ENCODE data around the gene CCT8L2. TPM values are rescaled to one million over a fixed set of nuclear protein-coding genes. Genes with fewer than 3 reads are reported as not detected.
"Not testable (repeated sequence)": the region's sequence is repeated elsewhere in the genome, so short reads cannot be mapped to it uniquely, and the experiment has no call there.

Gene CCT8L2
- total and polyA plus RNA-seq, 4 donors, result not detected

DNA sequence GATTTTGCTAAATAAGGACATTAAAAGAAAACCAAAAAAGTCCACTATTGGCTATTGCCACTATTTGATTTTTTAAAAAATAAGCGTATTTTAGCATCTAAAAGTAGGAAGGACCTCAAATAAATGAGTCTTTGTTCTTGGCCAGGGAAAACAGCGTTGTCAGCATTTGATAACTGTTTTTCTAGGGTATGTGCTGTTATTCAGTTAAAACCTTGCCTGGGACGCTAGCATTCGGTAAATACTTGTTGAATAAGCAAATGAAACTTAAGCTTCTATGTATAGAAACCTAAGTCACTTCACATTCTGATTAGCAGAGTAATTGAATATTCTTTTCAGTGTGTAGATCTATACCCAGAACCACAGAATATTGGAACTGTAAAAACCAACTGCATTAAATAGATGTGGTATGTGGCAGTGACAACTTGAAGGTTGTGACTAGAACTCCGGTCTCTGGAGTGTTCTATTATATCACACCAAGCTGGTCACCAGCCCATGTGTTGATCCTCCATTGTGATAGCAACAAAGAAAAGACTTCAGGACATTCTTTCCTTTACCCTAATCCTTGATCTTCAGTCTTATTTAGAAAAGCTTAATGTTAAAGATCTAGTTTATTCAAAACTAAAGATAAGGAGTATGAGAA lies 23.1 kb upstream of the CCT8L2 start:
- H3K4me1 ChIP-seq (ENCODE audit: control insufficient read depth in 4 of 4, insufficient read depth in 4 of 4, low read length in 3 of 4); H3K9ac ChIP-seq (ENCODE audit: low read depth in 1 of 2, low read length in 2 of 2); H3K36me3 ChIP-seq (ENCODE audit: control insufficient read depth in 4 of 4, insufficient read depth in 3 of 4, low read depth in 1 of 4, low read length in 3 of 4); H3K27ac ChIP-seq (ENCODE audit: low read depth in 1 of 2, low read length in 2 of 2); H3K9me3 ChIP-seq (ENCODE audit: control insufficient read depth in 4 of 4, low read length in 3 of 4); DNase-seq (ENCODE audit: low spot score); H3K27me3 ChIP-seq (ENCODE audit: control insufficient read depth in 4 of 4, insufficient read depth in 4 of 4, low read length in 3 of 4); H3K4me3 ChIP-seq (ENCODE audit: low read depth in 1 of 3, low read length in 3 of 3): not testable (repeated sequence)
- 55% methylated on average over 5 of the region's 5 CpGs for WGBS

DNA sequence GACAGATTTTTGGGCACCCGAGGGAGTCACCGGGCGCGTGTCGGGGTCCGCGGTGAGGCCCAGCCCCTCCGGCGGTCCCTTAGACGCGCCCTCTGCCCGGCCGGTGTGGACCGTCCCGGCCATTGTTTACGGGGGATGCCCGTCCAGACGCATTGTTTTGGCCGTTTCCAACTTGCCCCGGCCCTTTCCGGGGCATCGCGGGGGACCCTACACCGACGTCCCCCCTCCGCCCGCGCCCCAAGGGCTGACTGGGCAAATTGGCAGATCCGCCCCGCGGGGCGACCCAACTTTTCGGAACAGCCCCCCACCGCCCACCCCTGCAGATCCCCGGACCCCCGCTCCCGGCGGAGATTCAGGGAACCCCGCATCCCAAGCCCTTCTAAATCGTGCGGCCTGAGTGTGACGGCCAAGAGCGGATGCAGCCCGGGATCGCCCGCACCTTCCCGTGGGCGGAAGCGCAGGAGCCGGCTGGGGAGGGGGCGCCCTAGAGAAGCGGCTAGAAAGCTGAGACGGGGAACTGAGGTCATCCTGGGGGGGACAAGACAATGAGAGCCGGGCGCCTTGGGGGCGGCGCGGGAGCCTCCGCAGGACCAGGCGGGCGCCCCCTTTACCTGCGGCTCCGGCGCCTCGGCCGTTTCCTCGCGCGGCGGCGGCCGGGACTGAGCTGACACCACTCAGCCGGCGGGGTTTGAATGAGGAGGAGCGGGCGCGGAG lies 17.1 kb upstream of the CCT8L2 start:
- Histone ChIP-seq H3K9me3 (ENCODE audit: control insufficient read depth in 4 of 4, low read length in 3 of 4) (no peaks in the 10 kb centered on the region), H3K27ac (ENCODE audit: low read depth in 1 of 2, low read length in 2 of 2) (no peak overlapping the region), H3K4me1 (ENCODE audit: control insufficient read depth in 4 of 4, insufficient read depth in 4 of 4, low read length in 3 of 4) (no peaks in the 10 kb centered on the region), H3K27me3 (ENCODE audit: control insufficient read depth in 4 of 4, insufficient read depth in 4 of 4, low read length in 3 of 4) (peaks cover 0 to 4% (median 0%) of the 10 kb centered on the region in 4 donors), H3K9ac (ENCODE audit: low read depth in 1 of 2, low read length in 2 of 2) (no peak overlapping the region), H3K36me3 (ENCODE audit: control insufficient read depth in 4 of 4, insufficient read depth in 3 of 4, low read depth in 1 of 4, low read length in 3 of 4) (no peaks in the 10 kb centered on the region), H3K4me3 (ENCODE audit: low read depth in 1 of 3, low read length in 3 of 3) (no peak overlapping the region)
- WGBS, result 7% methylated on average over 77 of the region's 77 CpGs
- TF ChIP-seq EGR1 (IDR thresholded peaks at IDR 0.05; ENCODE audit: low read depth in 2 of 2) (no peak), GABPA (IDR thresholded peaks at IDR 0.05 in 1 of 2, conservative IDR thresholded peaks at IDR 0.05 in 1 of 2) (no peak), FOXA2 (IDR thresholded peaks at IDR 0.05) (no peak)
- TF ChIP-seq, protein P1, sequence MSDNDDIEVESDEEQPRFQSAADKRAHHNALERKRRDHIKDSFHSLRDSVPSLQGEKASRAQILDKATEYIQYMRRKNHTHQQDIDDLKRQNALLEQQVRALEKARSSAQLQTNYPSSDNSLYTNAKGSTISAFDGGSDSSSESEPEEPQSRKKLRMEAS (IDR thresholded peaks at IDR 0.05), result no peak
- DNase-seq (ENCODE audit: low spot score), result no peak

DNA sequence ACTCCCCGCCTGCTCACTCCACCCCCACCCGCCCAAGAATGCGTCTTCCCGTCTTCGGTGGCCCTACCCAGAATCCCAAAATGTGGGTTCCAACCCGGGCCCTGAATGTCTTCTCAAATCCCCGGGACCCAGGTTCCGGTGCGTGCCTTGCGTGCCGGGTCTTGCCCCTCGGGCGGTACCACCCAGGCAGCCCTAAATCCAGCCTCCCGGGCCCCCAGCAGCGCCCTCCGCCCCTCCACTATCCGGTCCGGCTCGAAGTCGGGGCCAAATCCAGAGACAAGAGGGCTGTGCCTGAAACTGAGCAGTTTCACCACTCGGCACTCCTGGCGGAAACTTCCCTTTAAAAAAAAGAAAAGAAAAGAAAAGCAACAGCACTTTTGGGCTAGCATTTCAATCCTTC lies 16.3 kb upstream of the CCT8L2 start:
- H3K4me1 ChIP-seq (ENCODE audit: control insufficient read depth in 4 of 4, insufficient read depth in 4 of 4, low read length in 3 of 4), result no peaks in the 10 kb centered on the region
- H3K9me3 ChIP-seq (ENCODE audit: control insufficient read depth in 4 of 4, low read length in 3 of 4), result no peaks in the 10 kb centered on the region
- H3K27ac ChIP-seq (ENCODE audit: low read depth in 1 of 2, low read length in 2 of 2), result no peak overlapping the region
- no peak overlapping the region for H3K9ac ChIP-seq (ENCODE audit: low read depth in 1 of 2, low read length in 2 of 2)
- H3K4me3 ChIP-seq (ENCODE audit: low read depth in 1 of 3, low read length in 3 of 3), result no peak overlapping the region
- no peak for DNase-seq (ENCODE audit: low spot score)
- no peaks in the 10 kb centered on the region for H3K36me3 ChIP-seq (ENCODE audit: control insufficient read depth in 4 of 4, insufficient read depth in 3 of 4, low read depth in 1 of 4, low read length in 3 of 4)
- H3K27me3 ChIP-seq (ENCODE audit: control insufficient read depth in 4 of 4, insufficient read depth in 4 of 4, low read length in 3 of 4), result peaks cover 0 to 4% (median 0%) of the 10 kb centered on the region in 4 donors
- TF ChIP-seq, protein P2, sequence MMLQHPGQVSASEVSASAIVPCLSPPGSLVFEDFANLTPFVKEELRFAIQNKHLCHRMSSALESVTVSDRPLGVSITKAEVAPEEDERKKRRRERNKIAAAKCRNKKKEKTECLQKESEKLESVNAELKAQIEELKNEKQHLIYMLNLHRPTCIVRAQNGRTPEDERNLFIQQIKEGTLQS (IDR thresholded peaks at IDR 0.05), result no peak
- TF ChIP-seq, protein P3, sequence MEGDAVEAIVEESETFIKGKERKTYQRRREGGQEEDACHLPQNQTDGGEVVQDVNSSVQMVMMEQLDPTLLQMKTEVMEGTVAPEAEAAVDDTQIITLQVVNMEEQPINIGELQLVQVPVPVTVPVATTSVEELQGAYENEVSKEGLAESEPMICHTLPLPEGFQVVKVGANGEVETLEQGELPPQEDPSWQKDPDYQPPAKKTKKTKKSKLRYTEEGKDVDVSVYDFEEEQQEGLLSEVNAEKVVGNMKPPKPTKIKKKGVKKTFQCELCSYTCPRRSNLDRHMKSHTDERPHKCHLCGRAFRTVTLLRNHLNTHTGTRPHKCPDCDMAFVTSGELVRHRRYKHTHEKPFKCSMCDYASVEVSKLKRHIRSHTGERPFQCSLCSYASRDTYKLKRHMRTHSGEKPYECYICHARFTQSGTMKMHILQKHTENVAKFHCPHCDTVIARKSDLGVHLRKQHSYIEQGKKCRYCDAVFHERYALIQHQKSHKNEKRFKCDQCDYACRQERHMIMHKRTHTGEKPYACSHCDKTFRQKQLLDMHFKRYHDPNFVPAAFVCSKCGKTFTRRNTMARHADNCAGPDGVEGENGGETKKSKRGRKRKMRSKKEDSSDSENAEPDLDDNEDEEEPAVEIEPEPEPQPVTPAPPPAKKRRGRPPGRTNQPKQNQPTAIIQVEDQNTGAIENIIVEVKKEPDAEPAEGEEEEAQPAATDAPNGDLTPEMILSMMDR (IDR thresholded peaks at IDR 0.05; ENCODE audit: low read depth, low read length, missing input control), result no peak
- TF ChIP-seq, protein P4, sequence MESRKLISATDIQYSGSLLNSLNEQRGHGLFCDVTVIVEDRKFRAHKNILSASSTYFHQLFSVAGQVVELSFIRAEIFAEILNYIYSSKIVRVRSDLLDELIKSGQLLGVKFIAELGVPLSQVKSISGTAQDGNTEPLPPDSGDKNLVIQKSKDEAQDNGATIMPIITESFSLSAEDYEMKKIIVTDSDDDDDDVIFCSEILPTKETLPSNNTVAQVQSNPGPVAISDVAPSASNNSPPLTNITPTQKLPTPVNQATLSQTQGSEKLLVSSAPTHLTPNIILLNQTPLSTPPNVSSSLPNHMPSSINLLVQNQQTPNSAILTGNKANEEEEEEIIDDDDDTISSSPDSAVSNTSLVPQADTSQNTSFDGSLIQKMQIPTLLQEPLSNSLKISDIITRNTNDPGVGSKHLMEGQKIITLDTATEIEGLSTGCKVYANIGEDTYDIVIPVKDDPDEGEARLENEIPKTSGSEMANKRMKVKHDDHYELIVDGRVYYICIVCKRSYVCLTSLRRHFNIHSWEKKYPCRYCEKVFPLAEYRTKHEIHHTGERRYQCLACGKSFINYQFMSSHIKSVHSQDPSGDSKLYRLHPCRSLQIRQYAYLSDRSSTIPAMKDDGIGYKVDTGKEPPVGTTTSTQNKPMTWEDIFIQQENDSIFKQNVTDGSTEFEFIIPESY (IDR thresholded peaks at IDR 0.05), result no peak
- no peak for TF ChIP-seq YY1 (IDR thresholded peaks at IDR 0.05)
- TF ChIP-seq SP1 (IDR thresholded peaks at IDR 0.05), result no peak
- TF ChIP-seq, protein P5, sequence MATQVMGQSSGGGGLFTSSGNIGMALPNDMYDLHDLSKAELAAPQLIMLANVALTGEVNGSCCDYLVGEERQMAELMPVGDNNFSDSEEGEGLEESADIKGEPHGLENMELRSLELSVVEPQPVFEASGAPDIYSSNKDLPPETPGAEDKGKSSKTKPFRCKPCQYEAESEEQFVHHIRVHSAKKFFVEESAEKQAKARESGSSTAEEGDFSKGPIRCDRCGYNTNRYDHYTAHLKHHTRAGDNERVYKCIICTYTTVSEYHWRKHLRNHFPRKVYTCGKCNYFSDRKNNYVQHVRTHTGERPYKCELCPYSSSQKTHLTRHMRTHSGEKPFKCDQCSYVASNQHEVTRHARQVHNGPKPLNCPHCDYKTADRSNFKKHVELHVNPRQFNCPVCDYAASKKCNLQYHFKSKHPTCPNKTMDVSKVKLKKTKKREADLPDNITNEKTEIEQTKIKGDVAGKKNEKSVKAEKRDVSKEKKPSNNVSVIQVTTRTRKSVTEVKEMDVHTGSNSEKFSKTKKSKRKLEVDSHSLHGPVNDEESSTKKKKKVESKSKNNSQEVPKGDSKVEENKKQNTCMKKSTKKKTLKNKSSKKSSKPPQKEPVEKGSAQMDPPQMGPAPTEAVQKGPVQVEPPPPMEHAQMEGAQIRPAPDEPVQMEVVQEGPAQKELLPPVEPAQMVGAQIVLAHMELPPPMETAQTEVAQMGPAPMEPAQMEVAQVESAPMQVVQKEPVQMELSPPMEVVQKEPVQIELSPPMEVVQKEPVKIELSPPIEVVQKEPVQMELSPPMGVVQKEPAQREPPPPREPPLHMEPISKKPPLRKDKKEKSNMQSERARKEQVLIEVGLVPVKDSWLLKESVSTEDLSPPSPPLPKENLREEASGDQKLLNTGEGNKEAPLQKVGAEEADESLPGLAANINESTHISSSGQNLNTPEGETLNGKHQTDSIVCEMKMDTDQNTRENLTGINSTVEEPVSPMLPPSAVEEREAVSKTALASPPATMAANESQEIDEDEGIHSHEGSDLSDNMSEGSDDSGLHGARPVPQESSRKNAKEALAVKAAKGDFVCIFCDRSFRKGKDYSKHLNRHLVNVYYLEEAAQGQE (IDR thresholded peaks at IDR 0.05), result no peak
- TF ChIP-seq FOXA2 (IDR thresholded peaks at IDR 0.05), result no peak
- no peak for TF ChIP-seq EGR1 (IDR thresholded peaks at IDR 0.05; ENCODE audit: low read depth in 2 of 2)
- no peak for TF ChIP-seq HNF4A (conservative IDR thresholded peaks at IDR 0.05)
- TF ChIP-seq GABPA (IDR thresholded peaks at IDR 0.05 in 1 of 2, conservative IDR thresholded peaks at IDR 0.05 in 1 of 2), result no peak
- no peak for TF ChIP-seq FOXA1 (IDR thresholded peaks at IDR 0.05)
- TF ChIP-seq, protein P1 (IDR thresholded peaks at IDR 0.05), result no peak
- TF ChIP-seq NR2F2 (IDR thresholded peaks at IDR 0.05), result no peak
- no peak for TF ChIP-seq RXRA (IDR thresholded peaks at IDR 0.05)
- WGBS, result 11% methylated on average over 22 of the region's 22 CpGs

All from liver (tissue), 9 donors.